Measurements from ENCODE around the gene MTARC2. TPM values are rescaled to one million over a fixed set of nuclear protein-coding genes. Genes with fewer than 3 reads are reported as not detected.

MTARC2 gene
- total and polyA plus RNA-seq, 2 of the 4 experiments (the other 2 are of a cell fraction): 0.36 to 2.6 TPM

DNA sequence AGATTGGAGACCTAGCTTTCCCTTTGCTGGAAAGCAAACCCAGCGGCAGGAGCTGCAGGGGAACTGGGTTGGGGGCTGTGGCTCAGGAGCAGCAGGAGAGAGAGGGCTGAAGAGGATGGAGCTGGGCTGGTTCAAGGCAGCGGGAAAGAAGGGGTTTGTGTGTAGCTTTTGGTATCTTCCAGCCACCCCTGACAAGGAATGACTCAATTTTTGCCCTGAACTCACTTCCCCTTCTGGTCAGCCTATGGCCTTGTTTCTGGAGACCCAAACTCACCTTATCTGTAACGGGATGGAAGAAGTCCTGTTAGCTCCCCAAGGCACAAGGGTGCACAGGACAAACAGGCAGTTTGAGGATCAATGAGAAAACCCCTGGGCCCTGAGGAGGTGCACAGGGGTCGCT is 44.8 kb upstream of the MTARC2 start:
- H3K36me3 ChIP-seq (ENCODE audit: control insufficient read depth, insufficient read depth, low read length): no peaks in the 10 kb centered on the region
- peaks cover 9% of the 10 kb centered on the region for H3K27me3 ChIP-seq (ENCODE audit: control insufficient read depth, insufficient read depth, low read length)
- WGBS, 2 experiments (ENCODE audit: extremely low coverage in 2 of 2, insufficient read length in 1 of 2): no CpG with 5 or more reads among the region's 4 CpGs
- no peak overlapping the region for H2AK9ac ChIP-seq (replicated peaks; ENCODE audit: low read depth, low read length, poor library complexity)
- DNase-seq (no peak), ATAC-seq (ENCODE audit: low read depth) (no peak)
- no peaks in the 10 kb centered on the region for H3K9me3 ChIP-seq (ENCODE audit: control insufficient read depth, insufficient read depth, low read length)
- no peak overlapping the region for H3K23ac ChIP-seq (ENCODE audit: low read depth, low read length)
- no peaks in the 10 kb centered on the region for H3K79me1 ChIP-seq (ENCODE audit: low read depth in 1 of 2, low read length in 2 of 2)
- no peak overlapping the region for H3K4ac ChIP-seq (ENCODE audit: low read depth, low read length)
- no peak overlapping the region for H3K4me2 ChIP-seq (ENCODE audit: low read depth, low read length)
- H3K27ac ChIP-seq (ENCODE audit: insufficient read depth, low read length): no peak overlapping the region
- no peak overlapping the region for H3K4me3 ChIP-seq (ENCODE audit: insufficient read depth, low read depth, low read length)
- no peak overlapping the region for H4K8ac ChIP-seq (ENCODE audit: low read depth in 2 of 2, low read length in 2 of 2)
- H4K20me1 ChIP-seq (ENCODE audit: insufficient read depth, low read length): no peaks in the 10 kb centered on the region
- no peak overlapping the region for H2AFZ ChIP-seq (replicated peaks; ENCODE audit: low read length, poor library complexity)
- BruUV-seq (replicated peaks): no TSS peak
- TF ChIP-seq, protein P1, sequence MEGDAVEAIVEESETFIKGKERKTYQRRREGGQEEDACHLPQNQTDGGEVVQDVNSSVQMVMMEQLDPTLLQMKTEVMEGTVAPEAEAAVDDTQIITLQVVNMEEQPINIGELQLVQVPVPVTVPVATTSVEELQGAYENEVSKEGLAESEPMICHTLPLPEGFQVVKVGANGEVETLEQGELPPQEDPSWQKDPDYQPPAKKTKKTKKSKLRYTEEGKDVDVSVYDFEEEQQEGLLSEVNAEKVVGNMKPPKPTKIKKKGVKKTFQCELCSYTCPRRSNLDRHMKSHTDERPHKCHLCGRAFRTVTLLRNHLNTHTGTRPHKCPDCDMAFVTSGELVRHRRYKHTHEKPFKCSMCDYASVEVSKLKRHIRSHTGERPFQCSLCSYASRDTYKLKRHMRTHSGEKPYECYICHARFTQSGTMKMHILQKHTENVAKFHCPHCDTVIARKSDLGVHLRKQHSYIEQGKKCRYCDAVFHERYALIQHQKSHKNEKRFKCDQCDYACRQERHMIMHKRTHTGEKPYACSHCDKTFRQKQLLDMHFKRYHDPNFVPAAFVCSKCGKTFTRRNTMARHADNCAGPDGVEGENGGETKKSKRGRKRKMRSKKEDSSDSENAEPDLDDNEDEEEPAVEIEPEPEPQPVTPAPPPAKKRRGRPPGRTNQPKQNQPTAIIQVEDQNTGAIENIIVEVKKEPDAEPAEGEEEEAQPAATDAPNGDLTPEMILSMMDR (conservative IDR thresholded peaks at IDR 0.05; ENCODE audit: low read depth, low read length): no peak
- no peak for TF ChIP-seq RCOR1 (IDR thresholded peaks at IDR 0.05; ENCODE audit: insufficient replicate concordance, low read length)
- no peak overlapping the region for H2AK5ac ChIP-seq (ENCODE audit: low read depth, low read length)
- H3K9me1 ChIP-seq (ENCODE audit: insufficient read depth, low read length): no peaks in the 10 kb centered on the region
- H4K5ac ChIP-seq (ENCODE audit: low read depth, low read length): no peak overlapping the region
- no peak overlapping the region for H3K18ac ChIP-seq (ENCODE audit: low read depth, low read length)
- H3K56ac ChIP-seq (ENCODE audit: extremely low read depth, insufficient read depth, low read length): no peak overlapping the region
- in situ Hi-C loops (cut with MboI; ENCODE audit: low sequenced_read_pairs) (no loop called here), dilution Hi-C loops (cut with HindIII; ENCODE audit: low sequenced_read_pairs, unreplicated experiment) (no loop called here), intact Hi-C loops (cut with micrococcal nuclease) (no loop called here)
- H2BK20ac ChIP-seq (ENCODE audit: low read depth, low read length): no peak overlapping the region
- H3K4me1 ChIP-seq (ENCODE audit: control insufficient read depth, insufficient read depth, low read length): no peaks in the 10 kb centered on the region
- no peak overlapping the region for H3K9ac ChIP-seq (ENCODE audit: low read depth, low read length)
- POLR2A ChIA-PET (ENCODE audit: unreplicated experiment): no interaction called here
- H2BK5ac ChIP-seq (ENCODE audit: low read depth, low read length, poor library complexity, severe bottlenecking): no peak overlapping the region
- CTCF ChIA-PET: interaction anchor here (0.6 to 1.6 kb wide), 3 partner anchors 18 to 380 kb away, joined by 3 to 5 read pairs (median 3); no protein-coding TSS in a partner anchor
- H2BK15ac ChIP-seq (ENCODE audit: low read depth, low read length): no peak overlapping the region
- no peak overlapping the region for H4K91ac ChIP-seq (ENCODE audit: insufficient read depth, low read depth, low read length)
- no peak overlapping the region for H2BK120ac ChIP-seq (ENCODE audit: low read depth, low read length)
- H3K14ac ChIP-seq (replicated peaks; ENCODE audit: low read depth, low read length): no peak overlapping the region
